Vagina (tissue), 2 donors: ENCODE measurements around the gene ASRGL1. TPM values are rescaled to one million over a fixed set of nuclear protein-coding genes. Genes with fewer than 3 reads are reported as not detected.

Experiments used
- DNase-seq, 2 donors: peaks; one replicate each; pipeline ENCODE4 v3.0.0-alpha.2; 2017; ENCODE audit errors: extremely low spot score in 2 of 2
- H3K27ac ChIP-seq: fragments of 200-600 bp; sonication (generic); one replicate; pipeline ENCODE4 v1.5.1; 2019
- H3K27me3 ChIP-seq: fragments of 200-600 bp; sonication (generic); one replicate; pipeline ENCODE4 v1.5.1; 2019
- H3K36me3 ChIP-seq, 2 donors: fragments of 200-600 bp; sonication (generic); one replicate each; pipeline ENCODE4 v1.5.1; 2017 to 2019
- H3K4me1 ChIP-seq: fragments of 200-600 bp; sonication (generic); one replicate; pipeline ENCODE4 v1.5.1; 2019
- H3K4me3 ChIP-seq, 2 donors: fragments of 200-600 bp; sonication (generic); 1 replicate in 1 of 2; 2 replicates in 1 of 2; pipeline ENCODE4 v1.5.1; 2016 to 2019
- H3K9me3 ChIP-seq: fragments of 200-600 bp; sonication (generic); one replicate; pipeline ENCODE4 v1.5.1; 2019
- POLR2A ChIP-seq, 2 donors: fragments of 450-650 bp; IDR thresholded peaks; one replicate each; pipeline ENCODE4 v1.6.1; 2017; ENCODE audit warnings: antibody characterized with exemption in 2 of 2, mild to moderate bottlenecking in 2 of 2, moderate library complexity in 2 of 2
- POLR2AphosphoS5 ChIP-seq, 2 donors: sonication (generic); formaldehyde crosslinking; IDR thresholded peaks; one replicate each; pipeline ENCODE4 v1.9.0; 2017; ENCODE audit warnings: antibody characterized with exemption in 2 of 2, mild to moderate bottlenecking in 2 of 2, low read depth in 1 of 2; ENCODE audit not compliant: insufficient read depth in 1 of 2
- intact Hi-C: fragments of 100-400 bp; cut with DNase I; formaldehyde crosslinking; loops from one replicate; pipeline ENCODE4 v1.15.1; 2023
- total RNA-seq: library from RNA; depleted of rRNA; stranded (reverse); fragments of >200 nt; gene quantifications from one replicate; pipeline ENCODE4 v1.2.3, GENCODE V29; 2016
- TF ChIP-seq, protein P1 (sequence below), 3 experiments: fragments of 450-650 bp in 2 of 3; fragments of 200-600 bp in 1 of 3; sonication (generic) in 1 of 3; IDR thresholded peaks; one replicate each; pipeline ENCODE4 v1.5.1; 2017 to 2019; ENCODE audit warnings: antibody characterized with exemption in 3 of 3, mild to moderate bottlenecking in 2 of 3, moderate library complexity in 2 of 3

The ASRGL1 gene
- total RNA-seq, 1 donor from 2014 or later = 5.6 TPM

DNA sequence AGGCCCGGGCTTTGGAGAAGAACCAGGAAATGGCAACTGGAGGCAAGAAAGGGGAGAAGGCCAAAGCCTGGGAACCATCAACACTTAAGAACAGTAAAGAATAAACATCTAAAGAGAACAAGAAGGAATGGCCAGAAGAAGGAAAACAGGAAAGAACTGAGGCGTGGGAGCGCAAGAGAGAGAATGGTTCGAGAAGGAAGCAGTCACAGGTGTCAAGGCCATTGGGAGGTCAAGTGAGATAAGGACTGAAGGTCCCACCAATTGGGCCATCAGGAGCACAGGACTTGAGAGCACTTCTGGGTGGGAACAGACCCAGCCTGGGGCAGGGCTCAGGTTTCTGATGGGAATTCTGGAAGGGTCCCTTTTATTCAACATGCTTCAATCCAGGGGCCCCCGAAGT, 80.9 kb downstream of the ASRGL1 start:
- no peak for DNase-seq
- intact Hi-C loops = no loop called here
- H3K27ac ChIP-seq = peak overlapping the region; percentile 86
- no peaks in the 10 kb centered on the region for H3K36me3 ChIP-seq
- H3K4me1 ChIP-seq = peaks cover 30% of the 10 kb centered on the region
- no peak overlapping the region for H3K4me3 ChIP-seq
- H3K9me3 ChIP-seq = no peaks in the 10 kb centered on the region
- no peaks in the 10 kb centered on the region for H3K27me3 ChIP-seq
- TF ChIP-seq, protein P1, sequence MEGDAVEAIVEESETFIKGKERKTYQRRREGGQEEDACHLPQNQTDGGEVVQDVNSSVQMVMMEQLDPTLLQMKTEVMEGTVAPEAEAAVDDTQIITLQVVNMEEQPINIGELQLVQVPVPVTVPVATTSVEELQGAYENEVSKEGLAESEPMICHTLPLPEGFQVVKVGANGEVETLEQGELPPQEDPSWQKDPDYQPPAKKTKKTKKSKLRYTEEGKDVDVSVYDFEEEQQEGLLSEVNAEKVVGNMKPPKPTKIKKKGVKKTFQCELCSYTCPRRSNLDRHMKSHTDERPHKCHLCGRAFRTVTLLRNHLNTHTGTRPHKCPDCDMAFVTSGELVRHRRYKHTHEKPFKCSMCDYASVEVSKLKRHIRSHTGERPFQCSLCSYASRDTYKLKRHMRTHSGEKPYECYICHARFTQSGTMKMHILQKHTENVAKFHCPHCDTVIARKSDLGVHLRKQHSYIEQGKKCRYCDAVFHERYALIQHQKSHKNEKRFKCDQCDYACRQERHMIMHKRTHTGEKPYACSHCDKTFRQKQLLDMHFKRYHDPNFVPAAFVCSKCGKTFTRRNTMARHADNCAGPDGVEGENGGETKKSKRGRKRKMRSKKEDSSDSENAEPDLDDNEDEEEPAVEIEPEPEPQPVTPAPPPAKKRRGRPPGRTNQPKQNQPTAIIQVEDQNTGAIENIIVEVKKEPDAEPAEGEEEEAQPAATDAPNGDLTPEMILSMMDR (IDR thresholded peaks at IDR 0.05) = no peak

DNA sequence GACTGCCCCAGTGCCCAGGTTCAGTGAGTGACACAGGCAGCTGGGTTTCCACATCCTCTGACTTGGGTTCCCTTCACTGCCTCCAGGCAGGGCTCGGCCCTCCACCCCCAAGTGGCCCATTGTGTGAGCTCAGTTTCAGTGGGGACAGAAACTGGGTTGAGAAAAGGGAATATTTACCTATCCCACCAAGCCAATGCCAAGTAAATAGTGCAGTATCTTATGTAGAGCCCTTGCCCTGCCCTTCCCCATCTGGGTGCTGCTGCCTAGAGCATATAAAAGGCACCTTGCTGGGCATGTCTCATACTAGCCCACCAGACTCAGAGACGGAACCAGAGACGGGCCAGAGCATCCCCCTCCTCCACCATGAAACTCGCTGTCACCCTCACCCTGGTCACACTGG, 81.5 kb downstream of the ASRGL1 start, which contains the start of gene SCGB1A1:
Gene SCGB1A1, plus strand, starts transcription at position 301 of the 400 bp plus-strand sequence. Its CDS starts 63 bp downstream, at position 364.
- intact Hi-C loops = no loop called here
- Histone ChIP-seq H3K4me1 (peaks cover 24% of the 10 kb centered on the region), H3K4me3 (no peak within 1 kb of the TSS), H3K27ac (peak within 1 kb of the TSS; percentile 86), H3K36me3 (no peaks in the 10 kb centered on the region), H3K27me3 (no peaks in the 10 kb centered on the region), H3K9me3 (no peaks in the 10 kb centered on the region)
- no peak for DNase-seq
- no peak for TF ChIP-seq POLR2A (IDR thresholded peaks at IDR 0.05)
- TF ChIP-seq, protein P1 (IDR thresholded peaks at IDR 0.05) = no peak
- no peak for TF ChIP-seq POLR2AphosphoS5 (IDR thresholded peaks at IDR 0.05; ENCODE audit: insufficient read depth in 1 of 2, low read depth in 1 of 2)

DNA sequence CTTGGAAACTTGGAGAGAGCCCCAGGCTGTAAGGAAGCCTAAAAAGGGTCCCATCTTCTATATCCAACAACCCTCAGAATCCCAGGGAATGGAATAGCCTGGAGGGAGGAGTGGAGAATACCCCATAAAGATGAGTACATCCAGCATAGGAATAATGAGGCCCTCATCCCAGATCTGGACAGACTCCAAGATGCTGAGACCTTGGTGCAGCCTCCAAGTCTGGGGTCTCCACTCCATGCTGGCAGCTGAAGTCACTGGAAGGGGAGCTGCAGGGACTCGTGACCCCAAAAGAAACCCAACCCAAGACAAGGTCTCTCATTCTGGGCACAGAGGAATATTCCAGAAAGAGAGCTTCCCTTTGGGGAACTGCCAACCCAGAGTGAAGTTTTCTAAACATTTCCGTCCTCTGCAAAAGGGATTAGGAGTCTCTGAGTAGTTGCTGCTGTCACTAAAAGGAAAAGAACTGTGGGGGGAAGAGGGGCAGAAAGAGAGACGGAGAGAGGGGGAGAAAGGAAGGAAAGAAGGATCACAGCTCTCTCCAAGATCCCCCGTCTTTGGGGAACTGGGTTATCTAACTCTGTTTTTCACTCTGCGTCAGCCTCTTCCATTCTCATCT, 82.2 kb downstream of the ASRGL1 start:
- intact Hi-C loops = no loop called here
- no peaks in the 10 kb centered on the region for H3K27me3 ChIP-seq
- TF ChIP-seq POLR2AphosphoS5 (IDR thresholded peaks at IDR 0.05; ENCODE audit: insufficient read depth in 1 of 2, low read depth in 1 of 2) (no peak), POLR2A (IDR thresholded peaks at IDR 0.05) (no peak)
- TF ChIP-seq, protein P1 (IDR thresholded peaks at IDR 0.05) = no peak
- H3K4me1 ChIP-seq = peaks cover 23% of the 10 kb centered on the region
- no peak overlapping the region for H3K4me3 ChIP-seq
- H3K27ac ChIP-seq = peak overlapping the region; percentile 86
- no peak for DNase-seq
- no peaks in the 10 kb centered on the region for H3K36me3 ChIP-seq
- H3K9me3 ChIP-seq = no peaks in the 10 kb centered on the region

DNA sequence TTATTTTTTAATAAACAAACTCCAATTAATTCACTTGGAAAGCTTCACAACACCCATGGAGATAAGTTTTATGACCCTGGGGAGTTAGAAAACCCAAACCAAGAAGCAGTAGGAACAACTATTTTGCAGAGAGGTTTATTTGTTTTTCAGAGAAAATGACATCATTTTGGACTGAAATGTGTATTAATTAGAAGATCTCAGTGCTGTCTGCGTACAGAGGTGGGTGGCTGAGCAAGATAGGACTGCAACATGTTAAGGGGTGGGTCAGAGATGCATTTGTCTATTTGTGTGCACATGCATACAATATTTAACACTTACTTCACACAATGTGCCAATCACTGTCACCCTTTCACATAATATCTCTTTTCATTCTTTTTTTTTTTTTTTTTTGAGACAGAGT, 82.7 kb downstream of the ASRGL1 start:
- TF ChIP-seq, protein P1 (IDR thresholded peaks at IDR 0.05) = no peak
- no peak for TF ChIP-seq POLR2AphosphoS5 (IDR thresholded peaks at IDR 0.05; ENCODE audit: insufficient read depth in 1 of 2, low read depth in 1 of 2)
- no peak for TF ChIP-seq POLR2A (IDR thresholded peaks at IDR 0.05)
- Histone ChIP-seq H3K27ac (peak overlapping the region; percentile 86), H3K36me3 (no peaks in the 10 kb centered on the region), H3K27me3 (no peaks in the 10 kb centered on the region), H3K4me3 (no peak overlapping the region), H3K9me3 (no peaks in the 10 kb centered on the region), H3K4me1 (peaks cover 28% of the 10 kb centered on the region)
- DNase-seq = no peak
- intact Hi-C loops = loop anchor here (5.0 kb wide), 1 partner anchor 122 kb away; no protein-coding TSS in a partner anchor

DNA sequence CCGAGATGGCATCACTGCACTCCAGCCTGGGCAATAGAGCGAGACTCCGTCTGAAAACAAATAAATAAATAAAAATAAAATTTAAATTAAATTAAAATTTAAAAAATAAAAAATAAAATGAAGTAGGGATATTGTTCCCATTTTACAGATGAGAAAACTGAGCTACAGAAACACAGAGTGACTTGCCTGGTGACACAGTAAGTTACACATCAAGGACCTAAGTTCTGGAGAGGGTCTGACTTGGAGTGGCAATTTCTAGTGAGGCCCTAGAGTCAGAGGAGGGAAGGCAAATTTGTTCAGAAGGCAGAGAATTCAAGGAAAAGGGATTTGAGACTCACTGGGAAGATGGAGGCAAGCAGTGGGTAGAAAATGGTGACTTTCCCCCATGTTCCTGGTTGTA, 83.6 kb downstream of the ASRGL1 start:
- TF ChIP-seq POLR2AphosphoS5 (IDR thresholded peaks at IDR 0.05; ENCODE audit: insufficient read depth in 1 of 2, low read depth in 1 of 2) (no peak), POLR2A (IDR thresholded peaks at IDR 0.05) (no peak)
- TF ChIP-seq, protein P1 (IDR thresholded peaks at IDR 0.05) = no peak
- intact Hi-C loops = loop anchor here (5.0 kb wide), 1 partner anchor 121 kb away; no protein-coding TSS in a partner anchor
- H3K36me3 ChIP-seq = no peaks in the 10 kb centered on the region
- peak overlapping the region; percentile 86 for H3K27ac ChIP-seq
- no peaks in the 10 kb centered on the region for H3K27me3 ChIP-seq
- H3K4me3 ChIP-seq = no peak overlapping the region
- peaks cover 33% of the 10 kb centered on the region for H3K4me1 ChIP-seq
- no peaks in the 10 kb centered on the region for H3K9me3 ChIP-seq
- DNase-seq = no peak
